Heart left ventricle (tissue), 16 donors: ENCODE measurements around the gene INPP4B. TPM values are rescaled to one million over a fixed set of nuclear protein-coding genes. Genes with fewer than 3 reads are reported as not detected.

Source experiments
- ATAC-seq, 4 donors: fragments of 200-7000 bp; cut with Tn5 transposase; one replicate each; pipeline ENCODE4 v1.9.1; 2020 to 2022; ENCODE audit warnings: moderate library complexity in 4 of 4, mild to moderate bottlenecking in 3 of 4, moderate number of reproducible peaks in 1 of 4
- DNase-seq, 5 donors: peaks; one replicate each; pipeline ENCODE4 v3.0.0-alpha.2; 2020
- H3K27ac ChIP-seq, 12 donors: fragments of 200-600 bp; sonication (generic) in 4 of 12; one replicate each; pipeline versions ENCODE4 v1.5.0 to v1.8.0; 2016 to 2022; ENCODE audit warnings: mild to moderate bottlenecking in 2 of 12
- H3K27me3 ChIP-seq, 9 donors: fragments of 200-600 bp; sonication (generic) in 2 of 9; one replicate each; pipeline versions ENCODE4 v1.5.1 to v1.8.0; 2016 to 2022; ENCODE audit warnings: mild to moderate bottlenecking in 3 of 9
- H3K36me3 ChIP-seq, 9 donors: fragments of 200-600 bp; sonication (generic) in 2 of 9; one replicate each; pipeline versions ENCODE4 v1.5.0 to v1.8.0; 2018 to 2022; ENCODE audit warnings: mild to moderate bottlenecking in 2 of 9
- H3K4me1 ChIP-seq, 12 donors: fragments of 200-600 bp; sonication (generic) in 4 of 12; one replicate each; pipeline versions ENCODE4 v1.5.0 to v1.8.0; 2016 to 2022; ENCODE audit warnings: mild to moderate bottlenecking in 3 of 12
- H3K4me3 ChIP-seq, 12 donors: fragments of 200-600 bp; sonication (generic) in 4 of 12; one replicate each; pipeline versions ENCODE4 v1.5.0 to v1.8.0; 2017 to 2022; ENCODE audit warnings: mild to moderate bottlenecking in 9 of 12, moderate library complexity in 4 of 12
- H3K9me3 ChIP-seq, 12 donors: fragments of 200-600 bp; sonication (generic) in 4 of 12; one replicate each; pipeline versions ENCODE4 v1.5.0 to v1.8.0; 2016 to 2022; ENCODE audit warnings: mild to moderate bottlenecking in 1 of 12
- CTCF ChIP-seq, 12 donors: fragments of 200-600 bp; sonication (generic) in 4 of 12; IDR thresholded peaks; one replicate each; pipeline versions ENCODE4 v1.5.0 to v1.8.0; 2018 to 2022; ENCODE audit warnings: antibody characterized with exemption in 12 of 12, mild to moderate bottlenecking in 5 of 12
- POLR2A ChIP-seq, 2 donors: fragments of 450-650 bp; IDR thresholded peaks; one replicate each; pipeline ENCODE4 v1.6.1; 2017; ENCODE audit warnings: antibody characterized with exemption in 2 of 2, mild to moderate bottlenecking in 2 of 2, moderate library complexity in 2 of 2
- WGBS, 4 donors: extraction: QIAGEN DNeasy Blood & Tissue Kit in 2 of 4; methylation state at CpG; one replicate each; pipeline versions ENCODE4 v1.1.5 to v1.1.7; 2013 to 2018; 5-methylcytosine and 5-hydroxymethylcytosine counted together
- intact Hi-C, 10 donors: fragments of 100-400 bp; cut with DNase I; formaldehyde crosslinking; loops; one replicate each; pipeline versions ENCODE4 v1.11.1 to v1.14.2; 2022
- polyA plus RNA-seq, 2 donors: library from polyadenylated mRNA; stranded (reverse); fragments of 200-250 nt; gene quantifications; one replicate each; pipeline ENCODE4 v1.2.3, GENCODE V29; 2013
- total RNA-seq, 9 donors: library from RNA; depleted of rRNA in 2 of 9; stranded (reverse); fragments of >200 nt in 2 of 9; fragmentation: NEBNext Ultra II Directional in 3 of 9; extraction: Animal tissue kit (Norgen Biotek cat#: 25700) in 3 of 9; gene quantifications; one replicate each; pipeline versions ENCODE4 v1.1.0 to v1.2.4, GENCODE V29; 2016 to 2023
- donor health status: ischemic (EF 13 %, LVEDD 7.1; RV severe dilation, severe dysfunction).
- donor health status: healthy with polysubstance abuse.
- donor health status: DM: no; HTN: yes; CAD: no.
- donor health status: DM: no; HTN: no; CAD: no.
- donor health status: ischemic (EF 25% LVEDD 6.9; RV normal size, moderate dysfunction).
- donor health status: ischemic (EF 25% LVEDD 5.7; RV mildly dilated, moderate dysfunction).
- donor health status: healthy.
- donor health status: DM: yes; HTN: yes; CAD: no.
- donor health status: ischemic (EF 35%, LVEDD 5.7; RV mildly dilated, moderate dysfunction).
- donor health status: nonischemic (EF 11% LVEDD 7.7; RV severe dilation, severe dysfunction).
- donor health status: DM: yes; HTN: yes; CAD: no.
- donor health status: PGD.
- donor health status: ischemic (EF 29% LVEDD 5.4; RV normal size, mild dysfunction).
- donor health status: nonischemic (EF 23%, LVEDD 6.1; RV moderate dilation, normal function).

The INPP4B gene
- total and polyA plus RNA-seq, 11 donors, result 5.5 to 128 (median 39.1) TPM

- intact Hi-C loops, result no loop called here
- WGBS, 4 donors, result 67 to 74% (median 68%) methylated on average over 2 of the region's 2 CpGs
- no peaks in the 10 kb centered on the region for H3K27me3 ChIP-seq
- ATAC-seq (peak in 3 of 4 donors; percentile 11 to 34 (median 26)), DNase-seq (no peak)
- H3K9me3 ChIP-seq, result peaks cover 0 to 7% (median 0%) of the 10 kb centered on the region in 12 donors
- H3K27ac ChIP-seq, result no peak overlapping the region
- H3K4me1 ChIP-seq, result peaks cover 0 to 7% (median 0%) of the 10 kb centered on the region in 12 donors
- no peaks in the 10 kb centered on the region for H3K36me3 ChIP-seq
- no peak overlapping the region for H3K4me3 ChIP-seq
- TF ChIP-seq CTCF (IDR thresholded peaks at IDR 0.05) (peak in 1 of 12 donors; percentile 10), POLR2A (IDR thresholded peaks at IDR 0.05) (no peak)
Observed at GRCh38 chr4:142434519-142435224, 411.4 kb downstream of the INPP4B start.

- H3K4me1 ChIP-seq, result no peaks in the 10 kb centered on the region
- H3K4me3 ChIP-seq, result no peak overlapping the region
- 66 to 92% (median 86%) methylated on average over 2 of the region's 2 CpGs for WGBS, 4 donors
- H3K27me3 ChIP-seq, result no peaks in the 10 kb centered on the region
- no peaks in the 10 kb centered on the region for H3K36me3 ChIP-seq
- ATAC-seq, result no peak
- no peak overlapping the region for H3K27ac ChIP-seq
- H3K9me3 ChIP-seq, result no peaks in the 10 kb centered on the region
- no peak for DNase-seq
- TF ChIP-seq CTCF (IDR thresholded peaks at IDR 0.05) (no peak), POLR2A (IDR thresholded peaks at IDR 0.05) (no peak)
- intact Hi-C loops, result no loop called here
Observed at GRCh38 chr4:142428715-142429114, 417.4 kb downstream of the INPP4B start.

- no peak for ATAC-seq
- no peak for TF ChIP-seq CTCF (IDR thresholded peaks at IDR 0.05)
- no peak for TF ChIP-seq POLR2A (IDR thresholded peaks at IDR 0.05)
- intact Hi-C loops, result no loop called here
- Histone ChIP-seq H3K27ac (no peak overlapping the region), H3K27me3 (no peaks in the 10 kb centered on the region), H3K9me3 (no peaks in the 10 kb centered on the region), H3K36me3 (no peaks in the 10 kb centered on the region), H3K4me1 (no peaks in the 10 kb centered on the region), H3K4me3 (no peak overlapping the region)
- no peak for DNase-seq
- WGBS, 4 donors, result 83 to 100% (median 95%) methylated on average over 1 of the region's 1 CpG
Observed at GRCh38 chr4:142427456-142427855, 418.6 kb downstream of the INPP4B start.

- Histone ChIP-seq H3K27ac (no peak overlapping the region), H3K36me3 (no peaks in the 10 kb centered on the region), H3K4me3 (no peak overlapping the region), H3K9me3 (no peaks in the 10 kb centered on the region), H3K4me1 (peaks cover 0 to 5% (median 0%) of the 10 kb centered on the region in 12 donors), H3K27me3 (no peaks in the 10 kb centered on the region)
- no peak for DNase-seq
- intact Hi-C loops, result no loop called here
- TF ChIP-seq CTCF (IDR thresholded peaks at IDR 0.05) (no peak), POLR2A (IDR thresholded peaks at IDR 0.05) (no peak)
- no peak for ATAC-seq
- WGBS, 4 donors, result 76 to 86% (median 83%) methylated on average over 2 of the region's 2 CpGs
Observed at GRCh38 chr4:142423861-142424260, 422.2 kb downstream of the INPP4B start.
